OCI-LY7 (cell line): ENCODE data around the gene STRADA. TPM values are rescaled to one million over a fixed set of nuclear protein-coding genes. Genes with fewer than 3 reads are reported as not detected.

Experiments
- Bru-seq: library from RNA; stranded (reverse); fragments of 400-500 nt; gene quantifications from one replicate; lab custom pipeline; 2021; lab: Mats Ljungman, UMichigan
- BruChase-seq, 2 experiments: library from RNA; stranded (reverse); fragments of 400-500 nt; gene quantifications; one replicate each; lab custom pipeline; 2021; lab: Mats Ljungman, UMichigan
- BruUV-seq: library from RNA; stranded (reverse); fragments of 400-500 nt; replicated peaks from 2 replicates; lab custom pipeline; 2021; lab: Mats Ljungman, UMichigan
- CTCF ChIA-PET: fragments of 300-600 bp; sonication (Branson Sonifier 250); formaldehyde crosslinking; loops from one replicate; lab custom pipeline; 2022; ENCODE audit warnings: antibody characterized with exemption; ENCODE audit not compliant: unreplicated experiment; lab: Charles Lee
- POLR2A ChIA-PET: fragments of 300-600 bp; sonication (Branson Sonifier 250); formaldehyde crosslinking; loops from one replicate; lab custom pipeline; 2022; ENCODE audit warnings: antibody characterized with exemption; lab: Charles Lee
- DNase-seq: peaks from one replicate; pipeline ENCODE4 v3.0.0-alpha.2; 2015; ENCODE audit warnings: low spot score
- H2AFZ ChIP-seq: fragments of 200-600 bp; sonication (generic), shearing (Covaris generic); 2 replicates; pipeline ENCODE4 v1.6.1; 2014; ENCODE audit warnings: mild to moderate bottlenecking, antibody characterized with exemption, low read length, moderate library complexity
- H3K27ac ChIP-seq: fragments of 200-600 bp; sonication (generic); 2 replicates; pipeline ENCODE4 v1.5.1; 2014; ENCODE audit warnings: mixed run types, low read depth, mild to moderate bottlenecking, moderate library complexity, low read length, inconsistent platforms; ENCODE audit not compliant: poor library complexity, severe bottlenecking
- H3K36me3 ChIP-seq: fragments of 200-600 bp; sonication (generic); 2 replicates; pipeline ENCODE4 v1.6.1; 2014; ENCODE audit warnings: mild to moderate bottlenecking, antibody characterized with exemption, low read length, moderate library complexity, mixed read lengths; ENCODE audit not compliant: insufficient read depth
- H3K4me1 ChIP-seq: fragments of 200-600 bp; sonication (generic); 2 replicates; pipeline ENCODE4 v1.5.1; 2014; ENCODE audit warnings: mild to moderate bottlenecking, low read length; ENCODE audit not compliant: insufficient read depth, poor library complexity, severe bottlenecking
- H3K4me2 ChIP-seq: fragments of 200-600 bp; sonication (generic); 2 replicates; pipeline ENCODE4 v1.6.1; 2014; ENCODE audit warnings: mild to moderate bottlenecking, low read length
- H3K4me3 ChIP-seq: fragments of 200-600 bp; sonication (generic); 2 replicates; pipeline ENCODE4 v1.5.1; 2014; ENCODE audit warnings: mild to moderate bottlenecking, low read depth, low read length; ENCODE audit not compliant: poor library complexity, severe bottlenecking
- H3K79me2 ChIP-seq: fragments of 200-600 bp; sonication (generic); 2 replicates; pipeline ENCODE4 v1.6.1; 2016; ENCODE audit warnings: low read depth, mild to moderate bottlenecking, low read length, moderate library complexity, mixed read lengths; ENCODE audit not compliant: insufficient read depth
- H3K9me2 ChIP-seq: fragments of 200-600 bp; sonication (generic); 2 replicates; pipeline ENCODE4 v1.6.1; 2016; ENCODE audit warnings: mild to moderate bottlenecking, low read length, mixed read lengths; ENCODE audit not compliant: insufficient read depth
- H3K9me3 ChIP-seq: fragments of 200-600 bp; sonication (generic); 2 replicates; pipeline ENCODE4 v1.6.1; 2014; ENCODE audit warnings: mild to moderate bottlenecking, mixed run types, low read length, mixed read lengths
- H4K20me1 ChIP-seq: fragments of 200-600 bp; sonication (generic); 2 replicates; pipeline ENCODE4 v1.6.1; 2014; ENCODE audit warnings: mild to moderate bottlenecking, antibody characterized with exemption, low read length, moderate library complexity, mixed read lengths; ENCODE audit not compliant: insufficient read depth
- EZH2phosphoT487 ChIP-seq: fragments of 200-600 bp; sonication (generic); IDR thresholded peaks from 2 replicates; pipeline ENCODE4 v1.6.1; 2018; ENCODE audit warnings: low read depth, borderline replicate concordance, mild to moderate bottlenecking, mixed run types, antibody characterized with exemption, low read length, moderate library complexity, mixed read lengths
- intact Hi-C: fragments of 100-400 bp; cut with micrococcal nuclease; formaldehyde crosslinking; loops from one replicate; pipeline ENCODE4 v1.10.0; 2022; ENCODE audit not compliant: unreplicated experiment
- long read RNA-seq: library from polyadenylated mRNA; stranded (forward); transcript quantifications from one replicate; pipeline ENCODE4 v2.0.0, GENCODE V29; 2022
- total RNA-seq, 2 experiments: library from RNA; depleted of rRNA in 1 of 2; stranded (reverse); fragments of >200 nt in 1 of 2; shearing (Covaris generic) in 1 of 2; gene quantifications; 2 replicates each; pipeline ENCODE4 v1.2.3, GENCODE V29; 2014 to 2022
- TF ChIP-seq, protein P1 (sequence below): fragments of 200-600 bp; sonication (generic); conservative IDR thresholded peaks from 2 replicates; pipeline ENCODE4 v1.5.1; 2014; ENCODE audit warnings: mild to moderate bottlenecking, antibody characterized with exemption, low read length, moderate library complexity, mixed read lengths

The STRADA gene, protein sequence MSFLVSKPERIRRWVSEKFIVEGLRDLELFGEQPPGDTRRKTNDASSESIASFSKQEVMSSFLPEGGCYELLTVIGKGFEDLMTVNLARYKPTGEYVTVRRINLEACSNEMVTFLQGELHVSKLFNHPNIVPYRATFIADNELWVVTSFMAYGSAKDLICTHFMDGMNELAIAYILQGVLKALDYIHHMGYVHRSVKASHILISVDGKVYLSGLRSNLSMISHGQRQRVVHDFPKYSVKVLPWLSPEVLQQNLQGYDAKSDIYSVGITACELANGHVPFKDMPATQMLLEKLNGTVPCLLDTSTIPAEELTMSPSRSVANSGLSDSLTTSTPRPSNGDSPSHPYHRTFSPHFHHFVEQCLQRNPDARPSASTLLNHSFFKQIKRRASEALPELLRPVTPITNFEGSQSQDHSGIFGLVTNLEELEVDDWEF
- 31.9 and 37.2 TPM in 2 replicates for total RNA-seq (2014; rRNA removed; shearing (Covaris generic))
- total RNA-seq (2022): 68.0 and 80.3 TPM in 2 replicates
- percentile 55 among the genes with signal in this experiment for Bru-seq, nascent RNA
- percentile 64 among the genes with signal in this experiment for BruChase-seq, experiment 1, labeled RNA remaining after a 6-hour chase
- BruChase-seq, experiment 2, labeled RNA remaining after a 2-hour chase: percentile 67 among the genes with signal in this experiment
- long read RNA-seq, transcript STRADA-203 (12 exons, 2,209 nt): major isoform, 10 of 131 reads
- long read RNA-seq, partial matches to known transcripts: 12 of 131 reads
- long read RNA-seq, other reads (novel, unspliced or antisense): 89 of 131 reads

DNA sequence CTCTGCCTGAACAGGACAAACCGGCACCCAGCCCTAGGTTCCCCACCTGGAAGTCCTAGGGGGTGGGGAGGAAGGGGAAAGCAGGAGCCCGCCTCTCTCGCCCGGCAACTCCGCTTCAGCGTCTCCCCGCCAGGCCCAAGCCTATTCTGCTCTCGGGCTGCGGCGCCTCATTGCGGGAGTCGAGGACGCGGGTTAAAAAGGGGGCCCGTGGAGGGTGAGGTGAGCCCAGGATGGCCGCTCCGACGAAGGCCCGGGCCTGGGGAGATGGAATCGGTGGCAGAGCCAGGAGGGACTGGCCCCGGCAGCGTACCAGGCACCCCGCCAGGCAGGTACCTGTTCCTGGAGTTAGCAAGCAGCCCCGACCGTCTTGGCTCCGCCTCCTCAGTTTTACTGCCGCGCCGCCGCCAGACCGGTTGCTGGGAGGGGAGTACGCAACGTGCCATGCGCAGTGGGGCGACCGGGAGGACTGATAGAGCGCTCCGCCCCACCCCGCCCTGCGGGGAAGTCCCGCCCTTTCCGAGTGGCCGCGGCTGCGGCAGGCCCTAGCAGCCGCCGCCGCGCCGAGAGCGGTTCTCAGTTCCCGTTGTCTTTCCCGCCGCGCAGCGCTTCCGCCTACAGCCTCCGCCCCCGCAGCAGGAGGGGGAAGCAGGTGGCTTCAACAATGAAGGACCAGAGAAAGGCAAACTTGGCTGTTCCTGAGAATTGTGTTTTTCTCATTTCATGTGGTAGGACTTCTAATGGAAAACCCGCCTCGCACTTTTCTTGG, at the start of gene STRADA:
TSS of gene STRADA (minus strand) at position 392 of the 766 bp plus-strand sequence. CDS start 13,430 bp downstream, outside the sequence.
- no peak for TF ChIP-seq EZH2phosphoT487
- TF ChIP-seq, protein P1, sequence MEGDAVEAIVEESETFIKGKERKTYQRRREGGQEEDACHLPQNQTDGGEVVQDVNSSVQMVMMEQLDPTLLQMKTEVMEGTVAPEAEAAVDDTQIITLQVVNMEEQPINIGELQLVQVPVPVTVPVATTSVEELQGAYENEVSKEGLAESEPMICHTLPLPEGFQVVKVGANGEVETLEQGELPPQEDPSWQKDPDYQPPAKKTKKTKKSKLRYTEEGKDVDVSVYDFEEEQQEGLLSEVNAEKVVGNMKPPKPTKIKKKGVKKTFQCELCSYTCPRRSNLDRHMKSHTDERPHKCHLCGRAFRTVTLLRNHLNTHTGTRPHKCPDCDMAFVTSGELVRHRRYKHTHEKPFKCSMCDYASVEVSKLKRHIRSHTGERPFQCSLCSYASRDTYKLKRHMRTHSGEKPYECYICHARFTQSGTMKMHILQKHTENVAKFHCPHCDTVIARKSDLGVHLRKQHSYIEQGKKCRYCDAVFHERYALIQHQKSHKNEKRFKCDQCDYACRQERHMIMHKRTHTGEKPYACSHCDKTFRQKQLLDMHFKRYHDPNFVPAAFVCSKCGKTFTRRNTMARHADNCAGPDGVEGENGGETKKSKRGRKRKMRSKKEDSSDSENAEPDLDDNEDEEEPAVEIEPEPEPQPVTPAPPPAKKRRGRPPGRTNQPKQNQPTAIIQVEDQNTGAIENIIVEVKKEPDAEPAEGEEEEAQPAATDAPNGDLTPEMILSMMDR: no peak
- Histone ChIP-seq H3K27ac (peak within 1 kb of the TSS; percentile 98), H3K4me2 (peak within 1 kb of the TSS; percentile 98), H4K20me1 (0 out of 2 replicates have a peak, but pooled peaks cover 6% of the 10 kb centered on the region), H2AFZ (peak within 1 kb of the TSS; percentile 70), H3K36me3 (peaks cover 28% of the 10 kb centered on the region), H3K9me2 (no peaks in the 10 kb centered on the region), H3K79me2 (peaks cover 28% of the 10 kb centered on the region), H3K4me3 (peak within 1 kb of the TSS; percentile 98), H3K4me1 (peaks cover 61% of the 10 kb centered on the region), H3K9me3 (no peaks in the 10 kb centered on the region)
- POLR2A ChIA-PET: interaction anchor here (0.7 to 1.7 kb wide), 20 partner anchors 9 to 474 kb away, joined by 3 to 11 read pairs (median 4); partner anchors contain the start of genes CCDC47, DDX42 and MAP3K3
- CTCF ChIA-PET: no interaction called here
- peak; percentile 99 for DNase-seq
- intact Hi-C loops: loop anchor here (1.0 to 10.0 kb wide), 7 partner anchors 32 to 403 kb away; partner anchors contain the start of genes CCDC47, FTSJ3, MAP3K3 and PSMC5
- BruUV-seq: no TSS peak

DNA sequence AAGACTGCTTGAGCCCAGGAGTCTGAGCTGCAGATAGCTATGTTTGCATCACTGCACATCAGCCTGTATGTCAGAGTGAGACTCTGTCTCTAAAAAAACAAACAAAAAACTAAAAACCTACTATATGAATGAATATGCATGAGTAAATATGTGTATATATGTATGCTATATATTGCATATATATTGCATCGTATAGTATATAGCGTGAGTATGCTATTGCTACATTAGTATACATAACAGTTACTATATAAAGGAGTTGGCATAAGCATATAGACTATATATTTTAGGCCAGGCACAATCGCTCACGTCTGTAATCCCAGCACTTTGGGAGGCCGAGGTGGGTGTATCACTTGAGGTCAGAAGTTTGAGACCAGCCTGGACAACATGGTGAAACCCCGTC, 48.5 kb upstream of the STRADA start:
- H3K9me2 ChIP-seq: no peaks in the 10 kb centered on the region
- ChIA-PET POLR2A (interaction anchor here (0.6 to 1.2 kb wide), 4 partner anchors 9 to 506 kb away, joined by 3 to 4 read pairs (median 3); no protein-coding TSS in a partner anchor), CTCF (no interaction called here)
- H3K9me3 ChIP-seq: no peaks in the 10 kb centered on the region
- no peaks in the 10 kb centered on the region for H3K4me1 ChIP-seq
- peaks cover 72% of the 10 kb centered on the region for H3K79me2 ChIP-seq
- no peak for DNase-seq
- no peak overlapping the region for H3K27ac ChIP-seq
- peaks cover 10% of the 10 kb centered on the region for H4K20me1 ChIP-seq
- TF ChIP-seq, protein P1: no peak
- no peak for TF ChIP-seq EZH2phosphoT487
- H3K4me2 ChIP-seq: no peak overlapping the region
- peaks cover 100% of the 10 kb centered on the region for H3K36me3 ChIP-seq
- BruUV-seq: no TSS peak
- H2AFZ ChIP-seq: no peak overlapping the region
- H3K4me3 ChIP-seq: no peak overlapping the region
- intact Hi-C loops: loop anchor here (5.0 kb wide), 1 partner anchor 93 kb away; no protein-coding TSS in a partner anchor
